Inflammatory macrophage (primary cell): ENCODE results near the gene ZFYVE9.
A peak's percentile ranks its signal among the peaks of the same experiment; 100 is the strongest.
"Not testable (repeated sequence)": the region's sequence is repeated elsewhere in the genome, so short reads cannot be mapped to it uniquely, and the experiment has no call there.

Experiments used
- DNase-seq, 2 donors: peaks; one replicate each; pipeline ENCODE4 v3.0.0-alpha.2; 2020 to 2022
- total RNA-seq, 18 experiments: gene quantifications; one replicate each; lab custom pipeline; 2026; ENCODE audit warnings: mixed read lengths in 6 of 18, inconsistent platforms in 2 of 18; lab: John Stamatoyannopoulos, UW

Gene ZFYVE9, protein sequence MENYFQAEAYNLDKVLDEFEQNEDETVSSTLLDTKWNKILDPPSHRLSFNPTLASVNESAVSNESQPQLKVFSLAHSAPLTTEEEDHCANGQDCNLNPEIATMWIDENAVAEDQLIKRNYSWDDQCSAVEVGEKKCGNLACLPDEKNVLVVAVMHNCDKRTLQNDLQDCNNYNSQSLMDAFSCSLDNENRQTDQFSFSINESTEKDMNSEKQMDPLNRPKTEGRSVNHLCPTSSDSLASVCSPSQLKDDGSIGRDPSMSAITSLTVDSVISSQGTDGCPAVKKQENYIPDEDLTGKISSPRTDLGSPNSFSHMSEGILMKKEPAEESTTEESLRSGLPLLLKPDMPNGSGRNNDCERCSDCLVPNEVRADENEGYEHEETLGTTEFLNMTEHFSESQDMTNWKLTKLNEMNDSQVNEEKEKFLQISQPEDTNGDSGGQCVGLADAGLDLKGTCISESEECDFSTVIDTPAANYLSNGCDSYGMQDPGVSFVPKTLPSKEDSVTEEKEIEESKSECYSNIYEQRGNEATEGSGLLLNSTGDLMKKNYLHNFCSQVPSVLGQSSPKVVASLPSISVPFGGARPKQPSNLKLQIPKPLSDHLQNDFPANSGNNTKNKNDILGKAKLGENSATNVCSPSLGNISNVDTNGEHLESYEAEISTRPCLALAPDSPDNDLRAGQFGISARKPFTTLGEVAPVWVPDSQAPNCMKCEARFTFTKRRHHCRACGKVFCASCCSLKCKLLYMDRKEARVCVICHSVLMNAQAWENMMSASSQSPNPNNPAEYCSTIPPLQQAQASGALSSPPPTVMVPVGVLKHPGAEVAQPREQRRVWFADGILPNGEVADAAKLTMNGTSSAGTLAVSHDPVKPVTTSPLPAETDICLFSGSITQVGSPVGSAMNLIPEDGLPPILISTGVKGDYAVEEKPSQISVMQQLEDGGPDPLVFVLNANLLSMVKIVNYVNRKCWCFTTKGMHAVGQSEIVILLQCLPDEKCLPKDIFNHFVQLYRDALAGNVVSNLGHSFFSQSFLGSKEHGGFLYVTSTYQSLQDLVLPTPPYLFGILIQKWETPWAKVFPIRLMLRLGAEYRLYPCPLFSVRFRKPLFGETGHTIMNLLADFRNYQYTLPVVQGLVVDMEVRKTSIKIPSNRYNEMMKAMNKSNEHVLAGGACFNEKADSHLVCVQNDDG (N-terminal part only)
- 0.58 to 5.5 (median 2.5) reads per million in 18 experiments for total RNA-seq

DNA sequence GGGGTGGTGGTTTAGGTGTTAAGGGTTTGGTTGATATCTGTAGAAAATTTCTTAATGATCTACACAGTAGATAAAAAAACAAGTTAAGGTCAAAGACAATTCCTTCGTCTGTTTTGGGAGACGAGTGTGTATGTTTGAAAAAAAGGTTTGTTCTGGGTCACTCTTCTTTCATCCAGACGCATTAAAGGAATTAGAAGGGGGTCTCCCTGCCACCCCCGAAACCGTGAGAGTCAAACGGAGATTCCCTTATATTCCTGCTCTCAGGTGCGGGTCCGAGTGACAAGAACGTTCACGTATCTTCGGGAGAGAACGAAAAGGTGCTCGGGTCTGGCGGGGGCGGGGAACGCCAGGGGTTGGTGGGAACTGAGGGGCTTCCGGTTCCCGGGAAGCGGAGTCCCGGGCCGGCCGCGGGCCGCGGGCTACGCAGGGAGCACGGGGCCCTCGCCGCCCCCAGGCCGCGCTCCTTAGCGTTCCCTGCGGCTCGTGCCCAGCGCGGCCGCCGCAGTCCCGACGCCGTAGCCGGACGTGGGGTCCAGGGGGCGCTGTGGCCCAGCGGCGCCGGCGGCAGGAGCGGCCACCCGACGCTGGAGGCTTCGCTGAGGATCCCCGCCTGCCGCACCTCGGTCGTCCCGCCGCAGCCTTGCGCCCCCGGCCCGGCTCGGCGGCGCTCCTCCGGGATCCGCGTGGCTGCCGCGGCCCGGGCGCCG is at the start of gene ZFYVE9:
TSS of gene ZFYVE9 (plus strand) at position 577 of the 707 bp plus-strand sequence. CDS start 91,118 bp downstream, outside the sequence.
- peak; percentile 68 to 81 for DNase-seq

DNA sequence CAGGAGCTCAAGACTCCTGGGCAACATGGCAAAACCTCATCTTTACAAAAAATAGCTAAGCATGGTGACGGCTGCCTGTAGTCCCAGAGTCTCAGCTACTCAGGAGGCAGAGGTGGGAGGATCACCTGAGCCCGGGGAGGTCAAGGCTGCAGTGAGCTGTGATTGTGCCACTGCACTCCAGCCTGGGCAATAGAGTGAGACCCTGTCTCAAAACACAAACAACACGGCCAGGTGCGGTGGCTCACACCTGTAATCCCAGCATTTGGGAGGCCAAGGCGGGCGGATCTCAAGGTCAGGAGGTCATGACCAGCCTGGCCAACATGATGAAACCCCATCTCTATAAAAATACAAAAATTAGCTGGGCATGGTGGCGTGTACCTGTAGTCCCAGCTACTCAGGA is 47.6 kb upstream of the ZFYVE9 start:
- DNase-seq: not testable (repeated sequence)

DNA sequence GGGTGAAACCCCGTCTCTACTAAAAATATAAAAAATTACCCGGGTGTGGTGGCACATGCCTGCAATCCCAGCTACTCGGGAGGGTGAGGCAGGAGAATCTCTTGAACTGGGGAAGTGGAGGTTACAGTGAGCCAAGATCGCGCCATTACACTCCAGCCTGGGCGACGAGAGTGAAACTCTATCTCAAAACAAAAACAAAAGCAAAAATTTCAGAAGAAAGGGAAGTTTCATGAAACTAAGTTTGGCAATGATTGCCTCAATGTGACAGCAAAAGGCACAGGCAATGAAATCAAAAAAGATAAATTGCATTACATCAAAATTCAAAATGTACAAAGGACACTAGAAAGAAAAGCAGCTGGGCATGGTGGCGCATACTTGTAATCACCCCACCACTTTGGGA is 45.7 kb upstream of the ZFYVE9 start:
- DNase-seq: peak; percentile 45 to 66

DNA sequence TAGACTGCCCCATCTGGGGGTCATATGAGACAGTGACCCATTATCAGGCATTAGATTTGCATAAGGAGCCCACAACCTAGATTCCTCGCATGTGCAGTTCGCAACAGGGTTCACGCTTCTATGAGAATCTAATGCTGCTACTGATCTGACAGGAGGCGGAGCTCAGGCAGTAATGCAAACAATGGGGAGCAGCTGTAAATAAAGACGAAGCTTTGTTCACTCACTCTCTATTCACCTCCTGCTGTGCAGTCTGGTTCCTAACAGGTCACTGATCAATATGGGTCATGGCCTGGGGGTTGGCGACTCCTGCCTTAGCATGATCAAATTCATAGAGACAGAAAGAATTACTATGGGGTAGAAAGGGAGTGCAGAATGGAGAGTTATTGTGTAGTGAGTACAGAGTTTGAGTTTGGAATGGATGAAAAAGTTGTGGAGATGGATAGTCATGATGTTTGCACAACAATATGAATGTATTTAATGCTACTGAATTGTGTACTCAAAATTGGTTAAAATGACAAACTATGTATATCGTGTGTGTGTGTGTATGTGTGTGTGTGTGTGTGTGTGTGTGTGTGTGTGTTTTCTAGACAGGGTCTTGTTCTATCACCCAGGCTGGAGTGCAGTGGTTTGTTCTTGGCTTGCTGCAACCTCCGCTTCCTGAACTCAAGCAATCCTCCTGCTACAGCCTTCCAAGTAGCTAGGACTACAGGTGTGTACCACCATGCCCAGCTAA is 43.6 kb upstream of the ZFYVE9 start:
- no peak for DNase-seq

DNA sequence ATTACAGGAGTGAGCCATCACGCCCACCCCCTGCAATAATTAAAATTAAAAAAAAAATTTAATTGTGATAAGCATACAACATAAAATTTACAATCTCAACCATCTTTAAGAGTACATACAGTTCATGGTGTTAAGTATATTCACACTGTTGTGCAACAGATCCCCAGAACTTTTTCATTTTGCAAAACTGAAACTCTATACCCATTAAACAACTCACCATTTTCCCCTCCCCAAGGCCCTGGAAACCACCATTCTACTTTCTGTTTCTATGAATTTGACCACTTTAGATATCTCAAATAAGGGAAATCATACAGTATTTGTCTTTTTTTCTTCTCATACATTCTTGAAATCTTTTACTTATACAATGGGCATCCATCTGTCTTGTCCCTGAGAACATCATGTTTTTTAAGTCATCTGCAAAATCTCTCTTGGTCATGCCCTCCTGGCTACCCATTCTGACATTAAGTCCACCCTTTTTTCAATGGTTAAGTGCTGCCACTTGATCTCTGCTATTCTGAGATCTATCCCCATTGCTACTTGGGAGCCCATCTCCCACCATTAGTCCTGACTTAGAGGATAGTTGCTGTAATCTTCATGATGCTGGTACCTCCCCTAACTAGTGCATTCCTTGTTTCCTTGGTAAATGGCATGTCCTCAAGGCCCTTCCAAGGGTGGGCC is 39.4 kb upstream of the ZFYVE9 start:
- DNase-seq: no peak

DNA sequence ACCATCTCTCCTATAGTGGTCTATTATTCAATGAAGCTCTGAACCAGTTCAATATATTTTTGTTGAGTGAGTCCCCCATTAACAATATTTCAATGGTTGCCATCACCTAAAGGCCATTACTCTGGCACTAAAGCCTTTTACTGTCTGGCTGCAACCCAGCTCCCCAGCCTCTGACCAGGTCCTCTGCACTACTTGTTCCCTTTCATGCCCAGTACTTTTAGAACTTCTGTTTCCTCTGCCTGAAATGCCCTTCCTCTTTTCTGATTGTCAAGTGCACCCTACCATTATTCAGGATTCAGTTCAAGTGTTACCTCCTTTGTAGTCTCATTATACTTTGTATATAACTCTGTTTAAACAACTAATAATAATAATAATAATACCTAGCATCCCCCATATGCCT is 30.4 kb upstream of the ZFYVE9 start:
- peak; percentile 32 to 33 for DNase-seq

DNA sequence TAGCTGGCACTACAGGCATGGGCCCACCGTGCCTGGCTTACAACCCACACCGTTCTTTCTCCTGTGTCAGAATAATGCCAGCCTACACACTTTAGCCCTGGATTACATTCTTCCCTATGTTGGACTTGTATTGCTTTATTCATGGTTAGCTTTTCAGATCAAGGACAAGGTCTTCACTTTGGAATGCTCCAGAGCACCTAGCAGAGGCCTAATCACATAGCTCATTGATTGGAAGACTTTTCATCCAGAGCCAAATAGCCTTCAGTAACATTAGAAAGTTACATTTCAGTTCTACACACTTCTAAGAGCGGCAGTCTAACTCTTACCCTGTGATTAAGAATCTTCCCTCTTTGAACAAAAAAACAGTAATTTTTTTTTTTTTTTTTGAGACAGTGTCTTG is 29.4 kb upstream of the ZFYVE9 start:
- DNase-seq: no peak

DNA sequence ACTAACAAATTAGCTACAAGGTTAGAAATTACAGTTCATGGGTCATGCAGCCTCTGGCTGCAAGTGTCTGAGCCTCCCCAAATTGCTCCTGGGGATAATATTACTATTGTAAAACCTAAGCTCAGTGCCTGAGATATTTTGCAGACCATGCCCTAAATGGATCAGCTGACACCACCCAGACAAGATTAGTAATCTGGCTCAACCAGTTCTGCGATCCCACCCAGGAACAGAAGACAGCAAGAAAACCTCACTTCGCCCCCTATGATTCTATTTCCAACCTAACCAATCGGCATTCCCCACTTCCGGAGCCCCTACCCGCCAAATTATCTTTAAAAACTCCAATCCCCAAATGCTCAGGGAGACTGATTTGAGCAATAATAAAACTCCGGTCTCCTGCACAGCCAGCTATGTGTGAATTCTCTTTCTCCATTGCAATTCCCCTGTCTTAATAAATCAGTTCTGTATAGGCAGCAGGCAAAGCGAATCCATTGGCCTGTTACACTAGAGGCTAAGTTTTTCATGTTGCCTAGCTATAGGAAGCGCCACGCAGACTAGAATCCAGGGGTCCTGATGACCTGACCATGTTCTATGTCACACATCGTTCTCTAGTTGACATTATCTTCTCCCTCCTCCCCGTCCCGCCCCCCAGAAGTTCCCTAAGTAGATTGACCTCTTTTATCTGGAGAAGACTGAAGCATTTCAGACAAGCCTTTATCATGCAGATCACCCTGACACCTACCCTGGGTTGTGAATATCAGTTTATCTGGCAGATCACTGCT is 22.4 kb upstream of the ZFYVE9 start:
- no peak for DNase-seq

DNA sequence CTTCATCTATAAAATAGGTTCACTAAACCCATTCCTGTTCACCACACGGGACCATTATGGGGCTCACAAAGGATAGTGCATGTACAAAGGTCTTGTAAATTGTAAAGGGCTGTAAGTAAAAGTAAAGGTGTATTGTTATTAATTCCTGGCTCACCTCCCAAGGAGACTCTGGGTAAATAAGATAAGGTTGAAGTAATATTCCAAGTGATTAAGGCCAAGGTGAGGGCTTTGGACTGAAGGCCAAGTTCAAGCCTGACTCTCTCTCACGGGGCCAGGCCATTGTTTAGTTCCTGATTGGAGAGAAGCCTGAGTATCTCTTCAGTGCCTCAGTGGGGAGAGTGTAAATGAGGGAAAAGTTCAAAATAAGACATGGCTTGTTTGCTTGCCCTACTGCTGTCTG is 19.5 kb upstream of the ZFYVE9 start:
- no peak for DNase-seq

DNA sequence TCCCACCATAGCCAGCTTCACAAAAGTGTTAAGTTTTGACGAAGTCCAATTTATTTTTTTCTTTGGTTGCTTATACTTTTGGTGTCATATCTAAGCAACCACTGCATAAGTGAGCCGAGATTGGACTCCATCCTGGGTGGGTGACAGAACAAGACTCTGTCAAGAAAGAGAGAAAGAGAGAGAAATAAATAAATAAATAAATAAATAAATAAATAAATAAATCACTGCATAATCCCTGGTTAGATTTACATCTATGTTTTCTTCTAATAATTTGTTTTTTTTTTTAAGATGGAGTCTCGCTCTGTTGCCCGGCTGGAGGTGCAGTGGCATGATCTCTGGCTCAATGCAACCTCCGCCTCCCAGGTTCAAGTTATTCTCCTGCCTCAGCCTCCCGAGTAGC is 18.3 kb upstream of the ZFYVE9 start:
- no peak for DNase-seq

DNA sequence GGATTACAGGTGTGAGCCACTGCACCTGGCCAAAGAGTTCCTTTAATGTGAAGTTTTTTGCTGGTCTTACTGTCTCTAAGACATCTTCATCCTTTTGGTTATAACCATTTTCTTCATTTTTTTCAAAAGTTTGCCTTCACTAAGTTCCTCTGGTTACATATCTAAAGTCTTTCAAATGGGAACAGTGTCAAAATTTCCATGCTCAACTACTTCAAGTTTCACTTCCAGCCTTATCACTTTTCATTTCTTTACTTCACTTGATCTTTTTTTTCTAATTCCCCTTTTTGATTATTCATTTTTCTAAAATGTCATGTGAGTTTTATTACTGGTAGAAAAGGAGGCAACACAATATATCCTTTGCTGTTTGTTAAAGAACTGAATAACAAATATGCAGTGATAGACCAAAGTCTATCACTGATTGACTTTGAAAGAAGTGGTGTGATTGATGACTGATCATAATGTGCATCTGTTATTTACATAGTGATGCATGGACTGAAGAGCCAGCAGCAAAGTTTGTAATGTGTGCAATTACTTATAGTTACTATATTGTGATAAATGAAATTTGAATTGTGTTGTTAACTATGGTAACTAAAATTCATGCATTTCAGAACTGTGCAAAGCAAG is 16.0 kb upstream of the ZFYVE9 start:
- no peak for DNase-seq

DNA sequence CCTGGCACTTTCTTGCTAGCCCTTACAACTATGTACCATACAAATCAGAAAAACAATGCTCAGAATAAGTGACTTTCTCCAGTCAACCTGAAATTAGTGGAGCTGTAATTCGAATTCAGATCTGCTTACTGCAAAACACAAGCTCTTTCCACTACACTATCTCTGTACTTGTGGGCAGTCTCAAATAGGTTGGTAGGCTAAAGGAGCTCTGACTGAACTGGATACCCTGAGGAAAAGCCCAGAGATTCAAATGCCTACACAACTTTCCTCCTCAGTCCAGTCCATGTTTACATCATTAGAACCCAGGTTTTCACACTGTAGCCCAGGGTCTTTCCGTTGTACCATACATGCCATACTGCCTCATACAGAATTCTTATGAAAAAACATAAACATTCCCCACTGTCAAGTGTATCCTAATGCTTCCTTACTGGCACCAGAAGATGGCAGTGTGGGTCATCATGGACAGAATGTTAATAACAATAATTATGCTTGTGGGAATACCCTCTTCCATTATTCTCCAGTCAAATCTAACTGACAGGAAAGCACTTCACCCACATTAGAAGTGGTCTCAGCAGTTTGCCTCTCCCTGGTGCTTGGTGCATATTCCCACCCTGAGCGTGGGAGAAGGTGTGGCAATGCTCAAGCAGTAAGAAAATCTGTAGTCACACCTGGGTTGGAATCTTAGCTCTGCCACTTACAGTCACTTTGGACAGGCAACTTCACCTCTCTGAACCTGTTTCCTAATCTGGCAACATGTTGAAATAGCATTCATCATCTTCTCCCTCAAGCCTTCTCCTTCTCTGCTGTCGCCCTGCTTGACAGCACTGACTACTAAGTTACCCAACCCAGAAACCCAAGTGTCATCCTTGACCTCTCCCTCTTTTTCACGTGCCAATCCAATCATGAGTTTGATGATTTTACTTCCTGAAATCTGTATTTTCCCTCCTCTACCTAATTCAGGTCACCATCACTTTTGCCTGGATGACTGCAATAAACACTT is 14.4 kb upstream of the ZFYVE9 start:
- DNase-seq: peak; percentile 30 to 47

DNA sequence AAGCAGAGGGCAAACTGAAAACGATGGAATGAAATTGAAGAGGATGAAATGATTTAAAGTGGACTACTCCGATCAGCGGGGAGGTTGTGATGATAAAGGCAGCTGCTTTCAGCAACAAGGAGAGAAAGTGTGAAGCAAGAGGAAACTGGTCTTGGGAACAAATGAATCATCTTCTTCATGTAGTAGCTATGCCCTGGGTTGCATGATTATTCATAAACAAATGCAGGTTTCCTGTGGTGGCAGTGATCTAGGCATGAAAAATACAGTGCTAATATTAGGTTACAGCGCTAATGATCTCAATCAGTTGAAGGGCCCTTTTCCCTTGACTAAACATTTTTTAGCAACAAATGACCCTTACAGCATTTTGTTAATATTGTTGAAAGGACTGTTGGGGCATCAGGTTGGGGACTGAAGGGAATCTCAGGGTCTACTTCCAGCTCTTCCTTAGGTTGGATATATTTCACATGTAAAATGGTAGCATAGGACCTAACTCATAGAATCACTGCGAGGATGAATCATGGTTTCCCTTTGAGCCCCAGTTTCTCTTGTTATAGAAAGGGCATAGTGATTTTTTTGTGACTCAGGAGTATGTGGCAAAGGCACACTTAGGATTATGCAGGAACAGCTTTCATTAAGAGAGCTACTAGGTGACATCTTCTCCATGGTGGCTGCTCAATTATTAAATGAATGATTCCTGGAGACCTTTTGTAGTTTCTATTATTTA is 1.9 kb upstream of the ZFYVE9 start:
- DNase-seq: peak; percentile 72 to 73

DNA sequence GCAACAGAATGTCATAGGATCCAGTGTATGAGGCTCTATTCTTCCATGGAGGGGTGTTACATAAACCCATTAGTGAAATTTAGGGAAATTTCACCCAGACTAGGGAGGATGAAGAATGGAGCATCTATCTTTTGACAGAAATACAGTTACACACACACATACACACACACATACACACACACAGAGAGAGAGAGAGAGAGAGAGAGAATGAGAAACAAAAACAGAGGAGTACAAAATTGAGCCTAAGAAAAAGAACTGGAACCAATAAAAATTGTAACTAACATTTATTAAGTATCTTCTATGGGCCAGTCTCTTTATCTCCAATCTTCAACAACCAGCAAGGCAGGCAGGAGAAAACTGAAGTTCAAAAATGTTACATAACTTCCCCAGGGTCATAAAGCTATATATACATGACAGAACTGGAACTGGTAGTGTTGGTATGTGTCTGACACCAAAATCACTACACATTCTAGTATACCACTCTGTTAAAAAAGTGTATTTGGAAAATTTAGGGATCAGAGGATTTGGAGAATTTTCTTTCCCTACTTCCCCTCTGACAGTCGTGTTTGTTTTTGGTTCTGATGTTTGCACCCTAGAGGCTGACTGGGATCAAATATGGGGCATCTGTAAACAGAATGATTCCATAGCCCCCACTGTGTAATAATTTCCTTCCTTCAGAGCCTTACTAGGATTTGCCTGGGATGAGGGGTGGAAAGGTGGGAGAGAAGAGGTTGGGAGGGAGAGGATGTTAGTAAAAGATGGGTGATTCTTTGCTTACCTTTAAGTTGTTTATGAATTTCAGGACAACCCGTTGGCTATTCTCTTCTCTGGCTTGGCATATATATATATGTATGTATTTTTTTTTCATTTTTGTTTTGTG is 1.0 kb upstream of the ZFYVE9 start:
- peak; percentile 30 to 49 for DNase-seq

DNA sequence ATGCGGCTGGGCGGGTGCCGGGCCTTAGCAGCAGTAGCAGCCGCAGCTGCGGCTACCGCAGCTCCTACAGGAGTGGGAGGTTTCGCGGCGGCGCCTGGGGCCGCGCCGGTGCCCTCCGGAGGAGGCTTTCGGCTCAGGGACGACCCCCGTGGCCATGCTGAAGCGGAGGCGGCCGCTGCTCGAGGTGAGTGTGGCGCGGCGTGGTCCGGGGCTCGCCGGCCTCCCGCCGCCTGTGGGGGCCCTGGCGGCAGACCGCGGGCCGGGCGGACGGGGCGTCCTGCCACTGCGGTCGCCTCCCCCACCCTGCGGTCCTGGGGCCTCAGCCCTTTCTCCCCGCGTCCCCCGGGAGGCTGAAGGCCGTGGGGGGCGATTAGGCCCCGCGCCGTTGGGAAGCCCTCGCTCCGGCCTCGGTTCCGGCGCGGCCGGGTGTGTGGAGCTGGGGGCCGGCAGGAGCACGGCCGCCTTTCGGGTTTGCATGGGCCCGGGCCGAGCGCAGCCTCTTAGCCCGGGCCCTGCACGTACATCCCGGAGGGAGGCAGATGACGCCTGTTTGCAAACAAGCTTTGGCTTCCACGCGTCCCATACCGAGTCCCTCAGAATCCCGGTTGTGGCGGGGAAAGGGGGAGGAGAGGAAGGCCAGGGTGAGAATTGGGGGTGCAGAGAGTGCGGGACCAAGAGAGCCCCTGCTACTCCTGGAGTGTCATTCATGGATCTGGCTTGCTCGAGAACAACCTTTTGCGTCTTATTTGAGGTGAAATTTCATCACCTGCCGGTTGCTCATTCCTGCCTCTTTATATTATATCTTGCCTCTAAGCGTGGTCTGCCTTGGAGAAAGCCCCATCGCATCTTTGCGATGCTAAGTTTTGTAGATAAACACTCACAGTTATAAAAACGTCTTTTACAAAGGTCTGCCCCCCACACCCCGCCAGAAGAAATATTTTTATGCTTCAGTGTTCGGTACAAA is 613 bp downstream of the ZFYVE9 start:
- peak; percentile 4 to 29 for DNase-seq
